ENCODE results near the gene PRKCH. TPM values are rescaled to one million over a fixed set of nuclear protein-coding genes. Genes with fewer than 3 reads are reported as not detected.

PRKCH gene
- total RNA-seq, 1 experiment from 2014 or later, result 2.7 TPM

GRCh38 chr14:61282746-61283145, 38.6 kb upstream of the PRKCH start:
- peaks cover 26% of the 10 kb centered on the region for H3K27me3 ChIP-seq (ENCODE audit: control insufficient read depth, insufficient read depth, low read length)
- ATAC-seq (no peak), DNase-seq (ENCODE audit: low read depth, low spot score) (no peak)
- CTCF ChIA-PET, result no interaction called here
- POLR2A ChIA-PET, result no interaction called here
- no peaks in the 10 kb centered on the region for H3K9me3 ChIP-seq (ENCODE audit: control insufficient read depth, insufficient read depth, low read depth, low read length)
- no peak overlapping the region for H3K27ac ChIP-seq (ENCODE audit: low read length)
- no peak overlapping the region for H3K4me3 ChIP-seq (ENCODE audit: low read depth in 2 of 2, low read length in 2 of 2)
- H3K4me1 ChIP-seq (ENCODE audit: control insufficient read depth, insufficient read depth, low read length), result no peaks in the 10 kb centered on the region
- in situ Hi-C loops (cut with HindIII; ENCODE audit: low pct_unique_long_range_greater_than_20kb, low sequenced_read_pairs) (no loop called here), intact Hi-C loops (cut with micrococcal nuclease; ENCODE audit: unreplicated experiment) (no loop called here)
- BruUV-seq (replicated peaks), result no TSS peak
- TF ChIP-seq SIN3A (IDR thresholded peaks at IDR 0.05; ENCODE audit: borderline replicate concordance, insufficient read depth, low read depth, low read length) (no peak), POLR2AphosphoS5 (IDR thresholded peaks at IDR 0.05; ENCODE audit: low read depth, low read length) (no peak), CTCF (IDR thresholded peaks at IDR 0.05) (no peak), REST (IDR thresholded peaks at IDR 0.05; ENCODE audit: insufficient read depth in 1 of 2, low read depth in 2 of 2, low read length in 1 of 2) (no peak), TCF7L2 (IDR thresholded peaks at IDR 0.05; ENCODE audit: low read depth, low read length) (no peak)
- H3K36me3 ChIP-seq (ENCODE audit: control insufficient read depth, insufficient read depth, low read length), result no peaks in the 10 kb centered on the region

- ATAC-seq (no peak), DNase-seq (ENCODE audit: low read depth, low spot score) (no peak)
- POLR2A ChIA-PET, result no interaction called here
- no peaks in the 10 kb centered on the region for H3K4me1 ChIP-seq (ENCODE audit: control insufficient read depth, insufficient read depth, low read length)
- in situ Hi-C loops (cut with HindIII; ENCODE audit: low pct_unique_long_range_greater_than_20kb, low sequenced_read_pairs) (no loop called here), intact Hi-C loops (cut with micrococcal nuclease; ENCODE audit: unreplicated experiment) (no loop called here)
- no peaks in the 10 kb centered on the region for H3K36me3 ChIP-seq (ENCODE audit: control insufficient read depth, insufficient read depth, low read length)
- H3K9me3 ChIP-seq (ENCODE audit: control insufficient read depth, insufficient read depth, low read depth, low read length), result no peaks in the 10 kb centered on the region
- peaks cover 19% of the 10 kb centered on the region for H3K27me3 ChIP-seq (ENCODE audit: control insufficient read depth, insufficient read depth, low read length)
- H3K4me3 ChIP-seq (ENCODE audit: low read depth in 2 of 2, low read length in 2 of 2), result no peak overlapping the region
- no TSS peak for BruUV-seq (replicated peaks)
- TF ChIP-seq POLR2AphosphoS5 (IDR thresholded peaks at IDR 0.05; ENCODE audit: low read depth, low read length) (no peak), SIN3A (IDR thresholded peaks at IDR 0.05; ENCODE audit: borderline replicate concordance, insufficient read depth, low read depth, low read length) (no peak), REST (IDR thresholded peaks at IDR 0.05; ENCODE audit: insufficient read depth in 1 of 2, low read depth in 2 of 2, low read length in 1 of 2) (no peak), CTCF (IDR thresholded peaks at IDR 0.05) (no peak), TCF7L2 (IDR thresholded peaks at IDR 0.05; ENCODE audit: low read depth, low read length) (no peak)
- H3K27ac ChIP-seq (ENCODE audit: low read length), result no peak overlapping the region
- CTCF ChIA-PET, result no interaction called here
These were observed 37.4 kb upstream of the PRKCH start for GRCh38 chr14:61284001-61284400.

Data from Panc1 (cell line).